HepG2 (cell line): ENCODE measurements around the gene C14orf180. TPM values are rescaled to one million over a fixed set of nuclear protein-coding genes. Genes with fewer than 3 reads are reported as not detected.

Experiments
- ATAC-seq: fragments of 200-7000 bp; cut with Tn5 transposase; 3 replicates; pipeline ENCODE4 v1.9.1; 2020; ENCODE audit warnings: mild to moderate bottlenecking, moderate library complexity
- BruUV-seq: library from RNA; stranded (reverse); fragments of 400-500 nt; replicated peaks from 2 replicates; lab custom pipeline; 2021; lab: Mats Ljungman, UMichigan
- CTCF ChIA-PET: fragments of 300-600 bp; formaldehyde crosslinking; extraction: SDS; loops from one replicate; lab custom pipeline; 2021; ENCODE audit warnings: low total read pairs, inconsistent platforms, low intra/inter-chr PET ratio; lab: Yijun Ruan, JAX
- POLR2A ChIA-PET: fragments of 350-600 bp; sonication (Branson Sonifier 250); formaldehyde crosslinking; loops from one replicate; lab custom pipeline; 2020; ENCODE audit warnings: antibody characterized with exemption, inconsistent platforms; lab: Yijun Ruan, JAX
- DNase-seq: peaks from one replicate; pipeline ENCODE4 v3.0.0-alpha.2; 2015; ENCODE audit warnings: low spot score
- FAIRE-seq: peaks from 3 replicates; lab custom pipeline; 2011; peaks lifted over from hg19 to GRCh38; lab: Jason Lieb, UNC
- H2AFZ ChIP-seq: one replicate; pipeline ENCODE4 v1.6.1; 2011; ENCODE audit warnings: low read length, inconsistent platforms
- H3K27ac ChIP-seq: fragments of 300-600 bp; 3 replicates; pipeline ENCODE4 v1.8.0; 2011; ENCODE audit warnings: mixed run types, mild to moderate bottlenecking, mixed read lengths, low read length, inconsistent platforms; ENCODE audit not compliant: insufficient read depth; ENCODE audit errors: extremely low read length
- H3K27me3 ChIP-seq, 2 experiments: fragments of 200-600 bp in 1 of 2; 2 replicates in 1 of 2; 3 replicates in 1 of 2; pipeline versions ENCODE4 v1.6.0 to v1.8.0; 2011; ENCODE audit warnings: low read length in 2 of 2, mild to moderate bottlenecking in 2 of 2, moderate library complexity in 2 of 2, inconsistent platforms in 1 of 2; ENCODE audit not compliant: insufficient read depth in 2 of 2, control insufficient read depth in 1 of 2
- H3K36me3 ChIP-seq, 2 experiments: fragments of 200-600 bp in 1 of 2; replicated peaks in 1 of 2; 2 replicates in 1 of 2; 3 replicates in 1 of 2; pipeline versions ENCODE4 v1.5.1 to v1.8.0; 2011; ENCODE audit warnings: low read length in 2 of 2, inconsistent platforms in 1 of 2; ENCODE audit not compliant: insufficient read depth in 2 of 2, control insufficient read depth in 1 of 2
- H3K4me1 ChIP-seq: 2 replicates; pipeline ENCODE4 v1.5.1; 2012; ENCODE audit warnings: low read length, inconsistent platforms; ENCODE audit not compliant: insufficient read depth
- H3K4me2 ChIP-seq: 2 replicates; pipeline ENCODE4 v1.6.0; 2011; ENCODE audit warnings: low read depth, low read length, inconsistent platforms
- H3K4me3 ChIP-seq, 3 experiments: fragments of 200-600 bp in 1 of 3; sonication (generic), shearing (Covaris generic) in 1 of 3; replicated peaks in 1 of 3; 2 replicates each; pipeline ENCODE4 v1.5.1; 2011 to 2016; ENCODE audit warnings: low read length in 3 of 3, inconsistent platforms in 2 of 3, low read depth in 2 of 3, mild to moderate bottlenecking in 2 of 3, control low read depth in 1 of 3, mixed read lengths in 1 of 3; ENCODE audit not compliant: insufficient read depth in 1 of 3
- H3K79me2 ChIP-seq: one replicate; pipeline ENCODE4 v1.6.1; 2011; ENCODE audit warnings: low read length, inconsistent platforms; ENCODE audit not compliant: insufficient read depth
- H3K9ac ChIP-seq: 2 replicates; pipeline ENCODE4 v1.6.0; 2011; ENCODE audit warnings: mild to moderate bottlenecking, low read depth, low read length, inconsistent platforms; ENCODE audit not compliant: insufficient read depth
- H3K9me3 ChIP-seq: 2 replicates; pipeline ENCODE4 v1.5.1; 2012; ENCODE audit warnings: mild to moderate bottlenecking, low read length
- H4K20me1 ChIP-seq: 2 replicates; pipeline ENCODE4 v1.6.0; 2011; ENCODE audit warnings: inconsistent platforms, mild to moderate bottlenecking, low read length, moderate library complexity; ENCODE audit not compliant: insufficient read depth
- CAMTA2 ChIP-seq: sonication (generic); formaldehyde crosslinking; IDR thresholded peaks from 2 replicates; pipeline ENCODE4 v1.4.0; 2020; ENCODE audit warnings: mild to moderate bottlenecking, missing genetic modification reagents, borderline replicate concordance
- EEA1 ChIP-seq: sonication (generic); formaldehyde crosslinking; IDR thresholded peaks from 2 replicates; pipeline ENCODE4 v1.5.1; 2020; ENCODE audit warnings: mild to moderate bottlenecking, missing genetic modification reagents, borderline replicate concordance
- ELF3 ChIP-seq: IDR thresholded peaks from 2 replicates; pipeline ENCODE4 v1.6.1; 2016; ENCODE audit warnings: missing genetic modification reagents, missing compliant biosample characterization
- FOSL1 ChIP-seq: sonication (generic); formaldehyde crosslinking; IDR thresholded peaks from 2 replicates; pipeline ENCODE4 v1.9.0; 2021; ENCODE audit warnings: missing genetic modification reagents, borderline replicate concordance
- GZF1 ChIP-seq: sonication (generic); formaldehyde crosslinking; IDR thresholded peaks from 2 replicates; pipeline ENCODE4 v1.5.1; 2020; ENCODE audit warnings: mild to moderate bottlenecking, missing genetic modification reagents
- HHEX ChIP-seq: IDR thresholded peaks from 2 replicates; pipeline ENCODE4 v1.6.1; 2016; ENCODE audit warnings: control low read depth
- MXD1 ChIP-seq: sonication (generic); formaldehyde crosslinking; IDR thresholded peaks from 2 replicates; pipeline ENCODE4 v1.4.0; 2020; ENCODE audit warnings: mild to moderate bottlenecking, missing genetic modification reagents
- PLSCR1 ChIP-seq: sonication (generic); formaldehyde crosslinking; IDR thresholded peaks from 2 replicates; pipeline ENCODE4 v1.5.0; 2020; ENCODE audit warnings: missing genetic modification reagents, mild to moderate bottlenecking, borderline replicate concordance
- RARA ChIP-seq: IDR thresholded peaks from 2 replicates; pipeline ENCODE4 v1.6.1; 2016; ENCODE audit warnings: missing genetic modification reagents, missing compliant biosample characterization
- SNAPC2 ChIP-seq: sonication (generic); formaldehyde crosslinking; IDR thresholded peaks from 2 replicates; pipeline ENCODE4 v1.8.1; 2022; ENCODE audit warnings: mild to moderate bottlenecking, missing genetic modification reagents
- SSRP1 ChIP-seq: IDR thresholded peaks from 2 replicates; pipeline ENCODE4 v1.6.1; 2016; ENCODE audit warnings: control low read depth
- ZFP41 ChIP-seq: sonication (generic); formaldehyde crosslinking; IDR thresholded peaks from 2 replicates; pipeline ENCODE4 v1.4.0; 2020; ENCODE audit warnings: mild to moderate bottlenecking, missing genetic modification reagents, borderline replicate concordance
- ZNF546 ChIP-seq: sonication (generic); formaldehyde crosslinking; conservative IDR thresholded peaks from 2 replicates; pipeline ENCODE4 v1.8.1; 2023; ENCODE audit warnings: mild to moderate bottlenecking, missing genetic modification reagents
- ZNF589 ChIP-seq: sonication (generic); formaldehyde crosslinking; conservative IDR thresholded peaks from 2 replicates; pipeline ENCODE4 v1.8.0; 2022; ENCODE audit warnings: mild to moderate bottlenecking, moderate library complexity, missing genetic modification reagents
- ZNF747 ChIP-seq: sonication (generic); formaldehyde crosslinking; IDR thresholded peaks from 2 replicates; pipeline ENCODE4 v1.8.1; 2023; ENCODE audit warnings: missing genetic modification reagents, mild to moderate bottlenecking, borderline replicate concordance
- WGBS: methylation state at CpG from one replicate; pipeline ENCODE4 v1.1.6; 2017; ENCODE audit warnings: low lambda C conversion rate; 5-methylcytosine and 5-hydroxymethylcytosine counted together
- in situ Hi-C: cut with HindIII; loops from 2 replicates; pipeline ENCODE4 v1.10.0; 2017; ENCODE audit warnings: low pct_unique_long_range_greater_than_20kb; ENCODE audit not compliant: extremely low pct_ligation_motif_present
- intact Hi-C: fragments of 100-400 bp; cut with micrococcal nuclease; formaldehyde crosslinking; loops from one replicate; pipeline ENCODE4 v1.10.0; 2022; ENCODE audit not compliant: unreplicated experiment
- polyA plus RNA-seq, 8 experiments: library from polyadenylated mRNA; depleted of rRNA in 3 of 8; stranded (reverse) in 7 of 8; unstranded in 1 of 8; fragments of >200 nt; fragmentation: Illumina TruSeq in 4 of 8; extraction: Trizol in 4 of 8; gene quantifications; 2 replicates each; pipeline versions ENCODE4 v1.2.1 to v1.2.3, GENCODE V29; 2011 to 2016; ENCODE audit warnings: low read depth in 4 of 8, missing spikeins in 1 of 8, mixed read lengths in 1 of 8; ENCODE audit not compliant: insufficient read depth in 1 of 8
- total RNA-seq, 5 experiments: library from RNA; depleted of rRNA; stranded (reverse); fragments of >200 nt; fragmentation: Illumina TruSeq; extraction: Trizol; gene quantifications; 2 replicates each; pipeline ENCODE4 v1.2.3, GENCODE V29; 2016; ENCODE audit warnings: low read depth in 1 of 5
- TF ChIP-seq, protein P1 (sequence below): sonication (generic); formaldehyde crosslinking; IDR thresholded peaks from one replicate; pipeline ENCODE4 v1.5.1; 2020; ENCODE audit warnings: mild to moderate bottlenecking, missing genetic modification reagents; ENCODE audit errors: not compliant biosample characterization

The C14orf180 gene
- total and polyA plus RNA-seq, 2 of the 13 experiments (the other 11 are each of a cell fraction or from before 2014, with no cell fraction given) = not detected

DNA sequence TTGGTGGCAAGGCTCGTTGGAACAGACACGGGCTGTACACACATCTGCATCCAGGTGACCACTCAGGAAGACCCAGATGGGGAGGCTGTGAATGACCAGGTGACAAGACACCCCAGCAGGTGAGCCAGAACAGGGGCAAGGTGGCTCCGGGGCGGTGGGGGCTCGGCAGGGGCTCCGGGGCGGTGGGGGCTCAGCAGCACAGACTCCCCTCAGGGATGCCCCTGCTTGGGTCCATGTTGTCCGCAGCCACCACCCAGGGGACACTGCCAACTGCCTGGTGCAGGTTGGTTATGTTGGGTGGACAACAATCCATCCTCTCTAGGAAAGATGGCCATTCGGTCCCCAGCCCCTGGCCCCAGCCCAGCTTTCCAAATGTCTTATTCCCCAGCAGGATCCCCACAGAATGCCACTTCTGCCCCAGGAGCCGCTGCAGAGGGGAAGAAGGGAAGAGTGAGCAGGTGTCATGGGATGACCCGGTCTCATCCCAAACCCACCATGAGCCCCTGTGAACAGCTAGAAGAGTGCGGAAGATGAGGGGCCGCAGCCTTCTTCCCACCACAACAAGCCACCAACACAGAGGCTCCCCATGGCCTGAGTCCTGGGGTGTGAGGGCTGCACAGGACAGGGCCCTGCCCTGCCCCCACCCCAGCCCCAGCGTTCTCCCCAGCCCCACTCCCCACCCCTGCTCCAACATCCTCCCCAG, 31.4 kb upstream of the C14orf180 start:
- Histone ChIP-seq H2AFZ (no peak overlapping the region), H3K4me1 (no peaks in the 10 kb centered on the region), H3K27me3 (peaks cover 18 to 83% of the 10 kb centered on the region in 2 experiments), H3K4me3 (no peak overlapping the region), H3K36me3 (no peaks in the 10 kb centered on the region), H3K9ac (no peak overlapping the region), H3K9me3 (no peaks in the 10 kb centered on the region), H4K20me1 (peaks cover 3% of the 10 kb centered on the region; the same call in 1 of the 2 replicates), H3K79me2 (no peaks in the 10 kb centered on the region), H3K27ac (no peak overlapping the region), H3K4me2 (no peak overlapping the region)
- intact Hi-C loops (no loop called here), in situ Hi-C loops (no loop called here)
- FAIRE-seq (no peak), DNase-seq (no peak), ATAC-seq (no peak)
- POLR2A ChIA-PET = no interaction called here
- 25% methylated on average over 10 of the region's 14 CpGs for WGBS
- no TSS peak for BruUV-seq
- CTCF ChIA-PET = no interaction called here
- no peak for TF ChIP-seq RARA
- no peak for TF ChIP-seq GZF1 (CRISPR knock-in tag)
- no peak for TF ChIP-seq EEA1 (CRISPR knock-in tag)
- TF ChIP-seq SNAPC2 (CRISPR knock-in tag) = no peak
- no peak for TF ChIP-seq FOSL1 (CRISPR knock-in tag)
- TF ChIP-seq CAMTA2 (CRISPR knock-in tag) = no peak
- no peak for TF ChIP-seq PLSCR1 (CRISPR knock-in tag)
- TF ChIP-seq SSRP1 (CRISPR knock-in tag) = no peak
- TF ChIP-seq ZNF747 = no peak
- TF ChIP-seq HHEX (CRISPR knock-in tag) = no peak
- no peak for TF ChIP-seq ZFP41
- no peak for TF ChIP-seq ZNF589 (CRISPR knock-in tag)
- TF ChIP-seq ZNF546 (CRISPR knock-in tag) = no peak
- TF ChIP-seq, protein P1, sequence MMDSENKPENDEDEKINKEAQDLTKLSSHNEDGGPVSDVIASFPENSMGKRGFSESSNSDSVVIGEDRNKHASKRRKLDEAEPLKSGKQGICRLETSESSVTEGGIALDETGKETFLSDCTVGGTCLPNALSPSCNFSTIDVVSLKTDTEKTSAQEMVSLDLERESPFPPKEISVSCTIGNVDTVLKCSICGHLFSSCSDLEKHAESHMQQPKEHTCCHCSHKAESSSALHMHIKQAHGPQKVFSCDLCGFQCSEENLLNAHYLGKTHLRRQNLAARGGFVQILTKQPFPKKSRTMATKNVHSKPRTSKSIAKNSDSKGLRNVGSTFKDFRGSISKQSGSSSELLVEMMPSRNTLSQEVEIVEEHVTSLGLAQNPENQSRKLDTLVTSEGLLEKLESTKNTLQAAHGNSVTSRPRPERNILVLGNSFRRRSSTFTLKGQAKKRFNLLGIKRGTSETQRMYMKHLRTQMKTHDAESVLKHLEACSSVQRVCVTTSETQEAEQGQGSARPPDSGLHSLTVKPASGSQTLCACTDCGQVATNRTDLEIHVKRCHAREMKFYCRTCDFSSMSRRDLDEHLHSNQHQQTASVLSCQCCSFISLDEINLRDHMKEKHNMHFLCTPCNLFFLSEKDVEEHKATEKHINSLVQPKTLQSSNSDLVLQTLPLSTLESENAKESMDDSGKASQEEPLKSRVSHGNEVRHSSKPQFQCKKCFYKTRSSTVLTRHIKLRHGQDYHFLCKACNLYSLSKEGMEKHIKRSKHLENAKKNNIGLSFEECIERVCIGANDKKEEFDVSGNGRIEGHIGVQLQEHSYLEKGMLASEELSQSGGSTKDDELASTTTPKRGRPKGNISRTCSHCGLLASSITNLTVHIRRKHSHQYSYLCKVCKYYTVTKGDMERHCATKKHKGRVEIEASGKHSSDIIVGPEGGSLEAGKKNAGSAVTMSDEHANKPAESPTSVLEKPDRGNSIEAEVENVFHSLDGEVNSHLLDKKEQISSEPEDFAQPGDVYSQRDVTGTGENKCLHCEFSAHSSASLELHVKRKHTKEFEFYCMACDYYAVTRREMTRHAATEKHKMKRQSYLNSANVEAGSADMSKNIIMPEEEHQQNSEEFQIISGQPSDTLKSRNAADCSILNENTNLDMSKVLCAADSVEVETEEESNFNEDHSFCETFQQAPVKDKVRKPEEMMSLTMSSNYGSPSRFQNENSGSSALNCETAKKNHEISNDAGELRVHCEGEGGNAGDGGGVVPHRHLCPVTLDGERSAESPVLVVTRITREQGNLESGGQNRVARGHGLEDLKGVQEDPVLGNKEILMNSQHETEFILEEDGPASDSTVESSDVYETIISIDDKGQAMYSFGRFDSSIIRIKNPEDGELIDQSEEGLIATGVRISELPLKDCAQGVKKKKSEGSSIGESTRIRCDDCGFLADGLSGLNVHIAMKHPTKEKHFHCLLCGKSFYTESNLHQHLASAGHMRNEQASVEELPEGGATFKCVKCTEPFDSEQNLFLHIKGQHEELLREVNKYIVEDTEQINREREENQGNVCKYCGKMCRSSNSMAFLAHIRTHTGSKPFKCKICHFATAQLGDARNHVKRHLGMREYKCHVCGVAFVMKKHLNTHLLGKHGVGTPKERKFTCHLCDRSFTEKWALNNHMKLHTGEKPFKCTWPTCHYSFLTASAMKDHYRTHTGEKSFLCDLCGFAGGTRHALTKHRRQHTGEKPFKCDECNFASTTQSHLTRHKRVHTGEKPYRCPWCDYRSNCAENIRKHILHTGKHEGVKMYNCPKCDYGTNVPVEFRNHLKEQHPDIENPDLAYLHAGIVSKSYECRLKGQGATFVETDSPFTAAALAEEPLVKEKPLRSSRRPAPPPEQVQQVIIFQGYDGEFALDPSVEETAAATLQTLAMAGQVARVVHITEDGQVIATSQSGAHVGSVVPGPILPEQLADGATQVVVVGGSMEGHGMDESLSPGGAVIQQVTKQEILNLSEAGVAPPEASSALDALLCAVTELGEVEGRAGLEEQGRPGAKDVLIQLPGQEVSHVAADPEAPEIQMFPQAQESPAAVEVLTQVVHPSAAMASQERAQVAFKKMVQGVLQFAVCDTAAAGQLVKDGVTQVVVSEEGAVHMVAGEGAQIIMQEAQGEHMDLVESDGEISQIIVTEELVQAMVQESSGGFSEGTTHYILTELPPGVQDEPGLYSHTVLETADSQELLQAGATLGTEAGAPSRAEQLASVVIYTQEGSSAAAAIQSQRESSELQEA = no peak
- no peak for TF ChIP-seq ELF3
- no peak for TF ChIP-seq MXD1
